GM23338 (cell line): ENCODE data around the gene ZXDC.

Experiments used
- CREB1 ChIP-seq: fragments of 250-450 bp; sonication (Bioruptor Pico); IDR thresholded peaks from 2 replicates; pipeline ENCODE4 v1.5.0; 2020; ENCODE audit warnings: low read depth, mild to moderate bottlenecking, moderate library complexity
- EZH2 ChIP-seq: fragments of 200-600 bp; sonication (generic); IDR thresholded peaks from one replicate; pipeline ENCODE4 v1.8.0; 2017; ENCODE audit warnings: antibody characterized with exemption, mild to moderate bottlenecking, low read depth; ENCODE audit not compliant: unreplicated experiment
- EZH2phosphoT487 ChIP-seq: fragments of 200-600 bp; sonication (generic); IDR thresholded peaks from one replicate; pipeline ENCODE4 v1.8.1; 2018; ENCODE audit warnings: antibody characterized with exemption; ENCODE audit not compliant: unreplicated experiment
- NANOG ChIP-seq: IDR thresholded peaks from 2 replicates; pipeline ENCODE4 v1.6.1; 2016; ENCODE audit warnings: antibody characterized with exemption, borderline replicate concordance
- POLR2AphosphoS5 ChIP-seq: IDR thresholded peaks from 2 replicates; pipeline ENCODE4 v1.6.1; 2016; ENCODE audit warnings: antibody characterized with exemption, low read depth
- ZNF114 ChIP-seq: fragments of 250-450 bp; sonication (Bioruptor Pico); IDR thresholded peaks from 2 replicates; pipeline ENCODE4 v1.5.0; 2020; ENCODE audit warnings: mild to moderate bottlenecking, moderate library complexity
- TF ChIP-seq, protein P1 (sequence below), 2 experiments: fragments of 200-600 bp in 1 of 2; sonication (generic) in 1 of 2; conservative IDR thresholded peaks; 2 replicates each; pipeline versions ENCODE4 v1.5.1 to v1.6.1; 2016 to 2017; ENCODE audit warnings: antibody characterized with exemption in 2 of 2, low read depth in 2 of 2, mild to moderate bottlenecking in 2 of 2, moderate library complexity in 1 of 2
- TF ChIP-seq, protein P2 (sequence below): IDR thresholded peaks from one replicate; pipeline ENCODE4 v1.6.1; 2018; ENCODE audit warnings: antibody characterized with exemption; ENCODE audit not compliant: unreplicated experiment

DNA sequence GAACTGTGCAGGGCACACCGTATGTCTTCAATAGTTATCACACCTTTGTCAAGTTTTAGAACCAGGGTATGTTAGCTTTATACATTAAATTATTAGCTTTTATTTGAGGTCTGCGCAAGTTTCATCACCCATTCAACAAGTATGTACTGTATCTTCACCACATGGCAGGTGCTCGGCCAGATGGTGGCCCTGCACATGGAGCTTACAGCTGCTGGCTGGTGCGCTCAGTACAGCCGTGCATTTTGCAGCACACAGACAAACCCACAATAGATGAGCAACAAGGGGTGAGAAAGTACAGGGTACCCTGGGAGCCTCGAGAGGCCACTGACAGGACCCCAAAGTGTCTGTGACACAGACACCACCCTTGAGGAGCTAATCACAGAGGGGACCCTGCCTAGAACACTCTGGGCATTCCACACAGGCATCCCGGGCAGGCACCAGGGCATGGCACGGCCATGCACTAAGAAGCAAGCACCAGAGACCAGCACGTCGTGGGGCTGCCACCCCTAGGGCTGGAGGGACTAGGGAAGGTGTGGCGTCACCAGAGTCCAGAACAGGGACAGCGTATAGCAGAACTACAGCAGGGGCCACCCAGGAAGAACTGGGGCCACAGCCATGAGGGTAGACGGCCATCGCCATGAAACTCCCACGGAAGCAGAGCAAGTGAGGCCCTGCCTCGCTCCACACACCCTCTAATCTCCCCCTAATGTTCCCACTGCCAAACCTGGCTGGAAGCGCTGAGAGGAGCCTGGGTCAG is 27.4 kb downstream of the ZXDC start:
- TF ChIP-seq, protein P1, sequence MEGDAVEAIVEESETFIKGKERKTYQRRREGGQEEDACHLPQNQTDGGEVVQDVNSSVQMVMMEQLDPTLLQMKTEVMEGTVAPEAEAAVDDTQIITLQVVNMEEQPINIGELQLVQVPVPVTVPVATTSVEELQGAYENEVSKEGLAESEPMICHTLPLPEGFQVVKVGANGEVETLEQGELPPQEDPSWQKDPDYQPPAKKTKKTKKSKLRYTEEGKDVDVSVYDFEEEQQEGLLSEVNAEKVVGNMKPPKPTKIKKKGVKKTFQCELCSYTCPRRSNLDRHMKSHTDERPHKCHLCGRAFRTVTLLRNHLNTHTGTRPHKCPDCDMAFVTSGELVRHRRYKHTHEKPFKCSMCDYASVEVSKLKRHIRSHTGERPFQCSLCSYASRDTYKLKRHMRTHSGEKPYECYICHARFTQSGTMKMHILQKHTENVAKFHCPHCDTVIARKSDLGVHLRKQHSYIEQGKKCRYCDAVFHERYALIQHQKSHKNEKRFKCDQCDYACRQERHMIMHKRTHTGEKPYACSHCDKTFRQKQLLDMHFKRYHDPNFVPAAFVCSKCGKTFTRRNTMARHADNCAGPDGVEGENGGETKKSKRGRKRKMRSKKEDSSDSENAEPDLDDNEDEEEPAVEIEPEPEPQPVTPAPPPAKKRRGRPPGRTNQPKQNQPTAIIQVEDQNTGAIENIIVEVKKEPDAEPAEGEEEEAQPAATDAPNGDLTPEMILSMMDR (conservative IDR thresholded peaks at IDR 0.05; ENCODE audit: low read depth in 2 of 2), result no peak
- TF ChIP-seq, protein P2, sequence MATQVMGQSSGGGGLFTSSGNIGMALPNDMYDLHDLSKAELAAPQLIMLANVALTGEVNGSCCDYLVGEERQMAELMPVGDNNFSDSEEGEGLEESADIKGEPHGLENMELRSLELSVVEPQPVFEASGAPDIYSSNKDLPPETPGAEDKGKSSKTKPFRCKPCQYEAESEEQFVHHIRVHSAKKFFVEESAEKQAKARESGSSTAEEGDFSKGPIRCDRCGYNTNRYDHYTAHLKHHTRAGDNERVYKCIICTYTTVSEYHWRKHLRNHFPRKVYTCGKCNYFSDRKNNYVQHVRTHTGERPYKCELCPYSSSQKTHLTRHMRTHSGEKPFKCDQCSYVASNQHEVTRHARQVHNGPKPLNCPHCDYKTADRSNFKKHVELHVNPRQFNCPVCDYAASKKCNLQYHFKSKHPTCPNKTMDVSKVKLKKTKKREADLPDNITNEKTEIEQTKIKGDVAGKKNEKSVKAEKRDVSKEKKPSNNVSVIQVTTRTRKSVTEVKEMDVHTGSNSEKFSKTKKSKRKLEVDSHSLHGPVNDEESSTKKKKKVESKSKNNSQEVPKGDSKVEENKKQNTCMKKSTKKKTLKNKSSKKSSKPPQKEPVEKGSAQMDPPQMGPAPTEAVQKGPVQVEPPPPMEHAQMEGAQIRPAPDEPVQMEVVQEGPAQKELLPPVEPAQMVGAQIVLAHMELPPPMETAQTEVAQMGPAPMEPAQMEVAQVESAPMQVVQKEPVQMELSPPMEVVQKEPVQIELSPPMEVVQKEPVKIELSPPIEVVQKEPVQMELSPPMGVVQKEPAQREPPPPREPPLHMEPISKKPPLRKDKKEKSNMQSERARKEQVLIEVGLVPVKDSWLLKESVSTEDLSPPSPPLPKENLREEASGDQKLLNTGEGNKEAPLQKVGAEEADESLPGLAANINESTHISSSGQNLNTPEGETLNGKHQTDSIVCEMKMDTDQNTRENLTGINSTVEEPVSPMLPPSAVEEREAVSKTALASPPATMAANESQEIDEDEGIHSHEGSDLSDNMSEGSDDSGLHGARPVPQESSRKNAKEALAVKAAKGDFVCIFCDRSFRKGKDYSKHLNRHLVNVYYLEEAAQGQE, result no peak
- TF ChIP-seq NANOG (no peak), EZH2 (no peak), CREB1 (CRISPR knock-in tag) (no peak), ZNF114 (no peak), POLR2AphosphoS5 (no peak), EZH2phosphoT487 (no peak)
